ENCODE data around the gene SLC49A4. TPM values are rescaled to one million over a fixed set of nuclear protein-coding genes. Genes with fewer than 3 reads are reported as not detected.

The SLC49A4 gene
- total and polyA plus RNA-seq, 2 of the 8 experiments (the other 6 are each of a cell fraction or from before 2014, with no cell fraction given) = 9.5 to 10.2 TPM

DNA sequence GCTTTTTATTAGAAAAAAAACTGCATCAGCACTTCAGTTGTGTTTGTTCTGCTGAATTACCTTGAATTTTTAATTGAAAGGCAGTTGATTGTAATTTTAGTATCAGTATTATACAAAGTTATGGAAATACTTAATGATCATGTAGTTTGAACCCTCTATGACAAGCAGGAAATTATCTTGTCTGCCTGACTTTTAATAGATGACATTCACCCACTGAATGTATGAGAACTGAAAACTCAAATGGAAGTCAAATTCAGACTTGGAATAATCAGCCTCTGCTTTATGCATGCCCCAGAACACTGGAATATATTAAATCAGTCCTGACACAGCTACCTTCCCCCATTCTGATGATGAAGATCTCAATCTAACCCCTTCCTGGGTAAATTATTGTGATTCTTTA lies 73.5 kb downstream of the SLC49A4 start (continued):
- TF ChIP-seq, protein P1, sequence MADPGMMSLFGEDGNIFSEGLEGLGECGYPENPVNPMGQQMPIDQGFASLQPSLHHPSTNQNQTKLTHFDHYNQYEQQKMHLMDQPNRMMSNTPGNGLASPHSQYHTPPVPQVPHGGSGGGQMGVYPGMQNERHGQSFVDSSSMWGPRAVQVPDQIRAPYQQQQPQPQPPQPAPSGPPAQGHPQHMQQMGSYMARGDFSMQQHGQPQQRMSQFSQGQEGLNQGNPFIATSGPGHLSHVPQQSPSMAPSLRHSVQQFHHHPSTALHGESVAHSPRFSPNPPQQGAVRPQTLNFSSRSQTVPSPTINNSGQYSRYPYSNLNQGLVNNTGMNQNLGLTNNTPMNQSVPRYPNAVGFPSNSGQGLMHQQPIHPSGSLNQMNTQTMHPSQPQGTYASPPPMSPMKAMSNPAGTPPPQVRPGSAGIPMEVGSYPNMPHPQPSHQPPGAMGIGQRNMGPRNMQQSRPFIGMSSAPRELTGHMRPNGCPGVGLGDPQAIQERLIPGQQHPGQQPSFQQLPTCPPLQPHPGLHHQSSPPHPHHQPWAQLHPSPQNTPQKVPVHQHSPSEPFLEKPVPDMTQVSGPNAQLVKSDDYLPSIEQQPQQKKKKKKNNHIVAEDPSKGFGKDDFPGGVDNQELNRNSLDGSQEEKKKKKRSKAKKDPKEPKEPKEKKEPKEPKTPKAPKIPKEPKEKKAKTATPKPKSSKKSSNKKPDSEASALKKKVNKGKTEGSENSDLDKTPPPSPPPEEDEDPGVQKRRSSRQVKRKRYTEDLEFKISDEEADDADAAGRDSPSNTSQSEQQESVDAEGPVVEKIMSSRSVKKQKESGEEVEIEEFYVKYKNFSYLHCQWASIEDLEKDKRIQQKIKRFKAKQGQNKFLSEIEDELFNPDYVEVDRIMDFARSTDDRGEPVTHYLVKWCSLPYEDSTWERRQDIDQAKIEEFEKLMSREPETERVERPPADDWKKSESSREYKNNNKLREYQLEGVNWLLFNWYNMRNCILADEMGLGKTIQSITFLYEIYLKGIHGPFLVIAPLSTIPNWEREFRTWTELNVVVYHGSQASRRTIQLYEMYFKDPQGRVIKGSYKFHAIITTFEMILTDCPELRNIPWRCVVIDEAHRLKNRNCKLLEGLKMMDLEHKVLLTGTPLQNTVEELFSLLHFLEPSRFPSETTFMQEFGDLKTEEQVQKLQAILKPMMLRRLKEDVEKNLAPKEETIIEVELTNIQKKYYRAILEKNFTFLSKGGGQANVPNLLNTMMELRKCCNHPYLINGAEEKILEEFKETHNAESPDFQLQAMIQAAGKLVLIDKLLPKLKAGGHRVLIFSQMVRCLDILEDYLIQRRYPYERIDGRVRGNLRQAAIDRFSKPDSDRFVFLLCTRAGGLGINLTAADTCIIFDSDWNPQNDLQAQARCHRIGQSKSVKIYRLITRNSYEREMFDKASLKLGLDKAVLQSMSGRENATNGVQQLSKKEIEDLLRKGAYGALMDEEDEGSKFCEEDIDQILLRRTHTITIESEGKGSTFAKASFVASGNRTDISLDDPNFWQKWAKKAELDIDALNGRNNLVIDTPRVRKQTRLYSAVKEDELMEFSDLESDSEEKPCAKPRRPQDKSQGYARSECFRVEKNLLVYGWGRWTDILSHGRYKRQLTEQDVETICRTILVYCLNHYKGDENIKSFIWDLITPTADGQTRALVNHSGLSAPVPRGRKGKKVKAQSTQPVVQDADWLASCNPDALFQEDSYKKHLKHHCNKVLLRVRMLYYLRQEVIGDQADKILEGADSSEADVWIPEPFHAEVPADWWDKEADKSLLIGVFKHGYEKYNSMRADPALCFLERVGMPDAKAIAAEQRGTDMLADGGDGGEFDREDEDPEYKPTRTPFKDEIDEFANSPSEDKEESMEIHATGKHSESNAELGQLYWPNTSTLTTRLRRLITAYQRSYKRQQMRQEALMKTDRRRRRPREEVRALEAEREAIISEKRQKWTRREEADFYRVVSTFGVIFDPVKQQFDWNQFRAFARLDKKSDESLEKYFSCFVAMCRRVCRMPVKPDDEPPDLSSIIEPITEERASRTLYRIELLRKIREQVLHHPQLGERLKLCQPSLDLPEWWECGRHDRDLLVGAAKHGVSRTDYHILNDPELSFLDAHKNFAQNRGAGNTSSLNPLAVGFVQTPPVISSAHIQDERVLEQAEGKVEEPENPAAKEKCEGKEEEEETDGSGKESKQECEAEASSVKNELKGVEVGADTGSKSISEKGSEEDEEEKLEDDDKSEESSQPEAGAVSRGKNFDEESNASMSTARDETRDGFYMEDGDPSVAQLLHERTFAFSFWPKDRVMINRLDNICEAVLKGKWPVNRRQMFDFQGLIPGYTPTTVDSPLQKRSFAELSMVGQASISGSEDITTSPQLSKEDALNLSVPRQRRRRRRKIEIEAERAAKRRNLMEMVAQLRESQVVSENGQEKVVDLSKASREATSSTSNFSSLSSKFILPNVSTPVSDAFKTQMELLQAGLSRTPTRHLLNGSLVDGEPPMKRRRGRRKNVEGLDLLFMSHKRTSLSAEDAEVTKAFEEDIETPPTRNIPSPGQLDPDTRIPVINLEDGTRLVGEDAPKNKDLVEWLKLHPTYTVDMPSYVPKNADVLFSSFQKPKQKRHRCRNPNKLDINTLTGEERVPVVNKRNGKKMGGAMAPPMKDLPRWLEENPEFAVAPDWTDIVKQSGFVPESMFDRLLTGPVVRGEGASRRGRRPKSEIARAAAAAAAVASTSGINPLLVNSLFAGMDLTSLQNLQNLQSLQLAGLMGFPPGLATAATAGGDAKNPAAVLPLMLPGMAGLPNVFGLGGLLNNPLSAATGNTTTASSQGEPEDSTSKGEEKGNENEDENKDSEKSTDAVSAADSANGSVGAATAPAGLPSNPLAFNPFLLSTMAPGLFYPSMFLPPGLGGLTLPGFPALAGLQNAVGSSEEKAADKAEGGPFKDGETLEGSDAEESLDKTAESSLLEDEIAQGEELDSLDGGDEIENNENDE (IDR thresholded peaks at IDR 0.05; ENCODE audit: insufficient replicate concordance, low read length) = no peak
- TF ChIP-seq KDM4A (IDR thresholded peaks at IDR 0.05; ENCODE audit: low read depth, low read length, severe bottlenecking) (no peak), BCL11A (IDR thresholded peaks at IDR 0.05; ENCODE audit: low read depth in 2 of 2, low read length in 2 of 2) (no peak), EP300 (IDR thresholded peaks at IDR 0.05; ENCODE audit: borderline replicate concordance in 1 of 2, low read depth in 2 of 2, low read length in 2 of 2) (no peak), SP4 (IDR thresholded peaks at IDR 0.05; ENCODE audit: low read length) (no peak), BACH1 (IDR thresholded peaks at IDR 0.05; ENCODE audit: low read length) (no peak), POLR2A (IDR thresholded peaks at IDR 0.05; ENCODE audit: control extremely low read depth in 1 of 2, low read depth in 2 of 2, low read length in 2 of 2) (no peak)

Data from H1 (cell line).